K562 (cell line): ENCODE data around the gene CDCP1. TPM values are rescaled to one million over a fixed set of nuclear protein-coding genes. Genes with fewer than 3 reads are reported as not detected.
A peak's percentile ranks its signal among the peaks of the same experiment; 100 is the strongest.

ENCODE experiments used
- BDP1 ChIP-seq: IDR thresholded peaks from 3 replicates; pipeline ENCODE4 v1.6.1; 2011; ENCODE audit not compliant: insufficient read length, insufficient read depth
- DEAF1 ChIP-seq: fragments of 450-650 bp; formaldehyde crosslinking; IDR thresholded peaks from 2 replicates; pipeline ENCODE4 v1.4.0; 2020; ENCODE audit warnings: mild to moderate bottlenecking, moderate library complexity
- ERF ChIP-seq: fragments of 450-650 bp; formaldehyde crosslinking; IDR thresholded peaks from 2 replicates; pipeline ENCODE4 v1.4.0; 2020; ENCODE audit warnings: mild to moderate bottlenecking, mixed read lengths
- GATAD2B ChIP-seq: fragments of 450-650 bp; IDR thresholded peaks from 2 replicates; pipeline ENCODE4 v1.6.1; 2017; ENCODE audit warnings: mild to moderate bottlenecking, borderline replicate concordance
- MXI1 ChIP-seq: IDR thresholded peaks from 2 replicates; pipeline ENCODE4 v1.6.1; 2011; ENCODE audit warnings: low read depth, mild to moderate bottlenecking, improper control_type of control experiment, low read length
- NCOA6 ChIP-seq: fragments of 450-650 bp; IDR thresholded peaks from 2 replicates; pipeline ENCODE4 v1.6.1; 2017; ENCODE audit warnings: mild to moderate bottlenecking
- PRDM10 ChIP-seq: fragments of 450-650 bp; IDR thresholded peaks from 2 replicates; pipeline ENCODE4 v1.6.1; 2018; ENCODE audit not compliant: partially characterized antibody
- PRPF4 ChIP-seq: fragments of 200-400 bp; formaldehyde crosslinking; IDR thresholded peaks from one replicate; pipeline ENCODE4 v1.6.1; 2017; ENCODE audit warnings: low read length, low read depth, mild to moderate bottlenecking; ENCODE audit not compliant: insufficient read depth, poor library complexity, severe bottlenecking
- RBM22 ChIP-seq: fragments of 200-400 bp; formaldehyde crosslinking; IDR thresholded peaks from 2 replicates; pipeline ENCODE4 v1.6.1; 2018; ENCODE audit warnings: low read length, low read depth; ENCODE audit not compliant: poor library complexity, severe bottlenecking
- RUNX1 ChIP-seq: sonication (generic); IDR thresholded peaks from 2 replicates; pipeline ENCODE4 v1.6.1; 2016; ENCODE audit warnings: antibody characterized with exemption, low read depth
- WHSC1 ChIP-seq: IDR thresholded peaks from one replicate; pipeline ENCODE4 v1.6.1; 2012; ENCODE audit warnings: low read length, control low read depth, inconsistent platforms
- ZBTB26 ChIP-seq: fragments of 450-650 bp; formaldehyde crosslinking; IDR thresholded peaks from 2 replicates; pipeline ENCODE4 v1.4.0; 2022; ENCODE audit warnings: missing genetic modification characterization
- ZBTB8A ChIP-seq: fragments of 450-650 bp; IDR thresholded peaks from 2 replicates; pipeline ENCODE4 v1.6.1; 2018; ENCODE audit warnings: mild to moderate bottlenecking, moderate library complexity; ENCODE audit not compliant: partially characterized antibody
- ZC3H8 ChIP-seq: fragments of 450-650 bp; IDR thresholded peaks from 2 replicates; pipeline ENCODE4 v1.6.1; 2017
- ZNF586 ChIP-seq: fragments of 450-650 bp; formaldehyde crosslinking; conservative IDR thresholded peaks from 2 replicates; pipeline ENCODE4 v1.4.0; 2020; ENCODE audit warnings: mild to moderate bottlenecking, moderate library complexity
- polyA plus RNA-seq, 8 experiments: library from polyadenylated mRNA; depleted of rRNA in 4 of 8; stranded (reverse) in 5 of 8; unstranded in 3 of 8; fragments of >200 nt; fragmentation: Nextera tagmentation in 2 of 8; fragmentation: Illumina TruSeq in 1 of 8; extraction: Ambion mirVana in 2 of 8; extraction: Trizol in 1 of 8; gene quantifications; 2 replicates each; pipeline versions ENCODE4 v1.2.1 to v1.2.3, GENCODE V29; 2011 to 2014; ENCODE audit warnings: inconsistent platforms in 1 of 8, missing spikeins in 1 of 8
- total RNA-seq, 7 experiments: library from RNA; depleted of rRNA in 6 of 7; stranded (reverse); fragments of >200 nt in 6 of 7; fragmentation: Illumina TruSeq in 2 of 7; extraction: Trizol in 2 of 7; gene quantifications; 2 replicates each; pipeline versions ENCODE4 v1.2.1 to v1.2.3, GENCODE V29; 2011 to 2021; ENCODE audit warnings: low replicate concordance in 1 of 7
- TF ChIP-seq, protein P1 (sequence below): fragments of 200-800 bp; sonication (Bioruptor generic); IDR thresholded peaks from 2 replicates; pipeline ENCODE4 v1.6.1; 2016; ENCODE audit warnings: missing genetic modification characterization, missing compliant biosample characterization

The CDCP1 gene
- total and polyA plus RNA-seq, 9 of the 15 experiments (the other 6 are each of a cell fraction or from before 2014, with no cell fraction given), result 3.9 to 16.4 (median 5.2) TPM

GRCh38 chr3:45092132-45093031 is 53.8 kb downstream of the CDCP1 start (continued):
- TF ChIP-seq ZBTB8A (no peak), RBM22 (no peak), WHSC1 (no peak), NCOA6 (no peak), ERF (CRISPR knock-in tag) (0 out of 2 replicates have a peak, but pooled peaks have one; percentile 46), DEAF1 (CRISPR knock-in tag) (peak; percentile 53; the same call in 1 of the 2 replicates), PRDM10 (no peak), RUNX1 (no peak), BDP1 (no peak), MXI1 (peak; percentile 74), ZC3H8 (no peak), GATAD2B (peak; percentile 97), PRPF4 (no peak), ZNF586 (CRISPR knock-in tag) (no peak), ZBTB26 (CRISPR knock-in tag) (no peak)
- TF ChIP-seq, protein P1, sequence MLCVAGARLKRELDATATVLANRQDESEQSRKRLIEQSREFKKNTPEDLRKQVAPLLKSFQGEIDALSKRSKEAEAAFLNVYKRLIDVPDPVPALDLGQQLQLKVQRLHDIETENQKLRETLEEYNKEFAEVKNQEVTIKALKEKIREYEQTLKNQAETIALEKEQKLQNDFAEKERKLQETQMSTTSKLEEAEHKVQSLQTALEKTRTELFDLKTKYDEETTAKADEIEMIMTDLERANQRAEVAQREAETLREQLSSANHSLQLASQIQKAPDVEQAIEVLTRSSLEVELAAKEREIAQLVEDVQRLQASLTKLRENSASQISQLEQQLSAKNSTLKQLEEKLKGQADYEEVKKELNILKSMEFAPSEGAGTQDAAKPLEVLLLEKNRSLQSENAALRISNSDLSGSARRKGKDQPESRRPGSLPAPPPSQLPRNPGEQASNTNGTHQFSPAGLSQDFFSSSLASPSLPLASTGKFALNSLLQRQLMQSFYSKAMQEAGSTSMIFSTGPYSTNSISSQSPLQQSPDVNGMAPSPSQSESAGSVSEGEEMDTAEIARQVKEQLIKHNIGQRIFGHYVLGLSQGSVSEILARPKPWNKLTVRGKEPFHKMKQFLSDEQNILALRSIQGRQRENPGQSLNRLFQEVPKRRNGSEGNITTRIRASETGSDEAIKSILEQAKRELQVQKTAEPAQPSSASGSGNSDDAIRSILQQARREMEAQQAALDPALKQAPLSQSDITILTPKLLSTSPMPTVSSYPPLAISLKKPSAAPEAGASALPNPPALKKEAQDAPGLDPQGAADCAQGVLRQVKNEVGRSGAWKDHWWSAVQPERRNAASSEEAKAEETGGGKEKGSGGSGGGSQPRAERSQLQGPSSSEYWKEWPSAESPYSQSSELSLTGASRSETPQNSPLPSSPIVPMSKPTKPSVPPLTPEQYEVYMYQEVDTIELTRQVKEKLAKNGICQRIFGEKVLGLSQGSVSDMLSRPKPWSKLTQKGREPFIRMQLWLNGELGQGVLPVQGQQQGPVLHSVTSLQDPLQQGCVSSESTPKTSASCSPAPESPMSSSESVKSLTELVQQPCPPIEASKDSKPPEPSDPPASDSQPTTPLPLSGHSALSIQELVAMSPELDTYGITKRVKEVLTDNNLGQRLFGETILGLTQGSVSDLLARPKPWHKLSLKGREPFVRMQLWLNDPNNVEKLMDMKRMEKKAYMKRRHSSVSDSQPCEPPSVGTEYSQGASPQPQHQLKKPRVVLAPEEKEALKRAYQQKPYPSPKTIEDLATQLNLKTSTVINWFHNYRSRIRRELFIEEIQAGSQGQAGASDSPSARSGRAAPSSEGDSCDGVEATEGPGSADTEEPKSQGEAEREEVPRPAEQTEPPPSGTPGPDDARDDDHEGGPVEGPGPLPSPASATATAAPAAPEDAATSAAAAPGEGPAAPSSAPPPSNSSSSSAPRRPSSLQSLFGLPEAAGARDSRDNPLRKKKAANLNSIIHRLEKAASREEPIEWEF (CRISPR knock-in tag), result peak; percentile 74
